Large intestine (tissue), 3 donors: ENCODE measurements around the gene BCL2L15. TPM values are rescaled to one million over a fixed set of nuclear protein-coding genes. Genes with fewer than 3 reads are reported as not detected.

Experiments
- DNase-seq, 2 donors: peaks; one replicate each; pipeline versions ENCODE4 v3.0.0 to v3.0.0-alpha.2; 2013
- H3K27ac ChIP-seq: one replicate; pipeline ENCODE4 v1.5.1; 2013; ENCODE audit warnings: low read length
- H3K27me3 ChIP-seq: 2 replicates; pipeline ENCODE4 v1.6.1; 2013; ENCODE audit warnings: low read length; ENCODE audit not compliant: control insufficient read depth, insufficient read depth
- H3K36me3 ChIP-seq: 2 replicates; pipeline ENCODE4 v1.6.1; 2013; ENCODE audit warnings: low read length; ENCODE audit not compliant: control insufficient read depth, insufficient read depth
- H3K4me1 ChIP-seq: one replicate; pipeline ENCODE4 v1.6.1; 2013; ENCODE audit warnings: low read length; ENCODE audit not compliant: control insufficient read depth, insufficient read depth
- H3K4me3 ChIP-seq: one replicate; pipeline ENCODE4 v1.5.1; 2013; ENCODE audit warnings: low read length
- H3K9me3 ChIP-seq: one replicate; pipeline ENCODE4 v1.6.1; 2013; ENCODE audit warnings: mild to moderate bottlenecking, low read depth, low read length, moderate library complexity; ENCODE audit not compliant: control insufficient read depth
- WGBS: methylation state at CpG from one replicate; pipeline ENCODE4 v1.1.5; 2013; ENCODE audit warnings: low lambda C conversion rate; ENCODE audit not compliant: insufficient coverage; 5-methylcytosine and 5-hydroxymethylcytosine counted together
- polyA plus RNA-seq: library from polyadenylated mRNA; unstranded; fragments of 120-200 nt; gene quantifications from one replicate; pipeline ENCODE4 v1.2.1, GENCODE V29; 2013

BCL2L15 gene
- polyA plus RNA-seq, 1 donor: 22.8 TPM

DNA sequence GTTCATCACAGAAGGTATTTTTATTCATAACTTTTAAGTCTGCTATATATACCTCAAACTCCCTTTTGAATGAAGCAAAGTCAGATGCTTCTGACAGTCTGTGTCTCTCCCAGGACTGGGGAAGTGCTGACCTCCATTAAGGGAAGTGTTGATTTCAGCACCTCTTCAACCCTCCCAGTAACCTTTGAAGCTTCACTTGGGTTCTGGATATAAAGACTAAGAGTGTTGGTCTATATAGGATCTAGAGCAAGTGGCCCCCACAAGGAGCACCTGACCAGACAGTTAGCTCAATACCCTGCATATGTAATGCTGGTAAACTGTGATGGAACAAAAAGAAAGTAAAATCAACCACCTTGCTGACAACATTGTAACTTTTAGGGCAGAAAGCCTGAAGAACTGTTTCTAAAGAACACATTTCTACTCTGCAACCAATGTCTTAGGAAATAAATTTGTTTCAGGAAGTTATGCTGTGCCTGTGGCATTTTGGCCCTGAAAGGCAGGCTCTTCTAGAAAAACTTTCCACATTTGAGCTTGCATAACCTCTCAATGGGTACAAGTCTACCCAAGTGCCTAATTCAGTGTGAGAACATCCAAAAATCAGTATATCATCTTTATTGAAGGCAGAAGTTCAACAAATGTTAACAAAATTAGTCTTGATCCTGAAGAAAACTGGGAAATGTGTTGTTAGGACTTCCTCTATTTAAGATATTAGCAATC lies 15.0 kb downstream of the BCL2L15 start:
- Histone ChIP-seq H3K4me3 (no peak overlapping the region), H3K9me3 (no peaks in the 10 kb centered on the region), H3K27me3 (no peaks in the 10 kb centered on the region), H3K27ac (no peak overlapping the region), H3K36me3 (no peaks in the 10 kb centered on the region), H3K4me1 (peaks cover 11% of the 10 kb centered on the region)
- DNase-seq: no peak

DNA sequence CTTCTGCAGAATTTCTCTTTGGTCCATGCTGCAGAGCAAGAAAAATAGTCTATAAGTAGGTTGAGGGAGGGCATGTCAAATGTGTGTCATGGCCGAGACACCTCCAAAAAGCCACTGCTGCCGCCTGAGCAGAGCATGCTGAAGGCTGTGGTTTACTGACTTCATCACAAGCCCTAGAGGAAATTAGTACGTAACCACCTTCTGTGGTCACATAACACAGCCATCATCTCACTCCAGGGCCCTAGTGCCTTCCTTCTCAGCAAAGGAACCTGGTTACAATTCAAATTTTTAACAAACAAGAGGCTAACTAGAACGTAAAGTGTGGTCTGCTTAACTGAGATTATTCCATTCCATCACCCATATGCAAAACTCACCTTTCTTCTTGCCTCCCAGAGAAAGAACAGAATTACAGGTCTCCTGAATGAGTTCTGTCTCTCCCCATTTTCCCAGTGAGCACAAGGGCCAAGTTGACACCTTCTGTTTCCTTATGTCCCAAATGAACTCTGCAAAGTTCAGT lies 15.7 kb downstream of the BCL2L15 start, which contains the start of gene PTPN22:
Gene PTPN22 (minus strand): TSS at position 116 of the 517 bp plus-strand sequence.
- Histone ChIP-seq H3K4me1 (peaks cover 11% of the 10 kb centered on the region), H3K4me3 (no peak within 1 kb of the TSS), H3K9me3 (no peaks in the 10 kb centered on the region), H3K27me3 (no peaks in the 10 kb centered on the region), H3K36me3 (no peaks in the 10 kb centered on the region), H3K27ac (no peak within 1 kb of the TSS)
- DNase-seq: peak in 1 of 2 donors; percentile 28
- no CpG with 5 or more reads among the region's 4 CpGs for WGBS

DNA sequence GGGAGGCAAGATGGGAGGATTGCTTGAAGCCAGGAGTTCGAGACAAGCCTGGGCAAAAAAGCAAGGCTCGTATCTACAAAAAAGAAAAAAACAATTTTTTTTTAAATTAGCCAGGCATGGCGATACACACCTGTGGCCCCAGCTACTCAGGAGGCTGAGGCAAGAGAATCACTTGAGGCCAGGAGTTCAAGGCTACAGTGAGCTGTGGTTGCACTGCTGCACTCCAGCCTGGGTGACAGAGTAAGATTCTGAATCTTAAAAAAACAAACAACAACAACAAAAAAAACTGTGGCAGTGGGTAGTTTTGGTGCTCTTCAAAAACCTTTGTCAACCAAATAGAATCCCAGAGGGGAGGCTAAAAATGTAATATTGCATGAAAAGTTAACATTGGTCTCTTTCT lies 16.6 kb downstream of the BCL2L15 start:
- H3K9me3 ChIP-seq: no peaks in the 10 kb centered on the region
- no peak overlapping the region for H3K27ac ChIP-seq
- no CpG with 5 or more reads among the region's 3 CpGs for WGBS
- DNase-seq: no peak
- peaks cover 7% of the 10 kb centered on the region for H3K4me1 ChIP-seq
- H3K36me3 ChIP-seq: no peaks in the 10 kb centered on the region
- no peaks in the 10 kb centered on the region for H3K27me3 ChIP-seq
- H3K4me3 ChIP-seq: no peak overlapping the region

DNA sequence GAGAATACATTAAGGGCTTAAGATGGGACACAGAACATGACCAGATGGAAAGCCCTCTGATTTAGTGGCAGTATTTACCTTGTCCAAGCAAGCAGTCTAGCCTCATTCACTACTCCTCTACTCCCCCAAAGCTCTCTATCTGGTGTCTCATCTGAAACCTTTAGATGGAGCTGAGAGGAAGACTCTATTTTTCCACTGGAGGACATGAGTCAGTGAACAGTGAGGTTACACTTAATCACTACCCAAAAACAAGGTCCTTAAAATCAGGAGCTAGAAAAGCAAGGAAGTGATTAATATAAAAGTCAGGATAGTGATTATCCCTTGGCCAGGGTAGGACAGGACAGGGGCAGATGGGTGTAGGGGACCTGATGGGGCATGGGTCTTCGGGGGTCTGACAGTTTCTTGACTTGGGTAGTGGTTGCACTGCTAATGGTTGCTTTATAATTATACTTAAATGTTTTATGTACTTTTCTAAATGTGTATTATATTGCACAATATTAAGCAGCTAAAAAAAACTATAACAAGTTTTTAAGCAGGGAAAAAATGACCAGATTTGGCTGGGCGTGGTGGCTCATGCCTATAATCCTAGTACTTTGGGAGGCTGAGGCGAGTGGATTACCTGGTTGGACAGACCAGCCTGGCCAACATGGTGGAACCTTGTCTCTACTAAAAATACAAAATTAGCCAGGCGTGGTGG lies 18.8 kb downstream of the BCL2L15 start:
- Histone ChIP-seq H3K27ac (no peak overlapping the region), H3K9me3 (no peaks in the 10 kb centered on the region), H3K27me3 (no peaks in the 10 kb centered on the region), H3K36me3 (no peaks in the 10 kb centered on the region), H3K4me3 (no peak overlapping the region), H3K4me1 (no peaks in the 10 kb centered on the region)
- DNase-seq: no peak
- WGBS: no CpG with 5 or more reads among the region's 4 CpGs

DNA sequence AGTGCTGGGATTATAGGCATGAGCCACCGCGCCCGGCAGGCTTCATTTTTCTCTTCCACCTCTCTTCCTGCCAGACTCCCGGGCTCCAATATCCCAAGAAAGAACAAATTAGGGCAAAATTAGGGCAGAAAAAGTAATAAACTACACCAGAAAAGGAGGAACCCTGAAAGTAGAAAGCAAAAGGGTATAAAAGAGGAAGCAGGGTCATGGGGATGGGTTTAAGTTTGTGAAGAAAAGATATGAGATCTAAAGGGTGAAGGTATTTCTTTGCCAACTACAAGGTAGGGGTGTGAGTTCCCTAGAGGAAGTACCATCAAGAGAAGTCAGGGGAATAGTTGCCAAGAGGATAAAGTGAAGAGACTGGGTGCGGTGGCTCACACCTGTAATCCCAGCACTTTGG lies 25.7 kb downstream of the BCL2L15 start:
- WGBS: no CpG with 5 or more reads among the region's 5 CpGs
- no peak for DNase-seq
- no peak overlapping the region for H3K4me3 ChIP-seq
- H3K27ac ChIP-seq: no peak overlapping the region
- H3K36me3 ChIP-seq: no peaks in the 10 kb centered on the region
- no peaks in the 10 kb centered on the region for H3K27me3 ChIP-seq
- H3K9me3 ChIP-seq: no peaks in the 10 kb centered on the region
- no peaks in the 10 kb centered on the region for H3K4me1 ChIP-seq

DNA sequence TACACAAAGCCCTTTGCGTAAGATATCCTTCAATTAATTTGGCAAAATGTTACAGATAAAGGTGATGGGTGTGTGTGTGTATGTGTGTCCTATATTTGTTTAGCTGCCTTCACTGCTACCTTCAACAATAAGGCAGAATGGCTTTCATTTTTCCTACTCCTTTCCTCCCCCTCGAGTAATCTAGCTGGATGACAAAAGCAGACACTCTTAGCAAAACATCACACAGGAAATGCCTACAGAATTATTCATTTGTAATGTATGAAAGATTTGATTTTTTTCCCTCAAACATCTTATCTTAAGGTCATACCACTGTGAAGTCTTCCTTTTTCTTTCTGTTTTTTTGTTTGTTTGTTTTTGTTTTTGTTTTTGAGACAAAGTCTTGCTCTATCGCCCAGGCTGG lies 26.5 kb downstream of the BCL2L15 start:
- Histone ChIP-seq H3K4me3 (no peak overlapping the region), H3K27ac (no peak overlapping the region), H3K4me1 (no peaks in the 10 kb centered on the region), H3K36me3 (no peaks in the 10 kb centered on the region), H3K9me3 (no peaks in the 10 kb centered on the region), H3K27me3 (no peaks in the 10 kb centered on the region)
- DNase-seq: no peak
- WGBS: 83% methylated on average over 1 of the region's 3 CpGs

DNA sequence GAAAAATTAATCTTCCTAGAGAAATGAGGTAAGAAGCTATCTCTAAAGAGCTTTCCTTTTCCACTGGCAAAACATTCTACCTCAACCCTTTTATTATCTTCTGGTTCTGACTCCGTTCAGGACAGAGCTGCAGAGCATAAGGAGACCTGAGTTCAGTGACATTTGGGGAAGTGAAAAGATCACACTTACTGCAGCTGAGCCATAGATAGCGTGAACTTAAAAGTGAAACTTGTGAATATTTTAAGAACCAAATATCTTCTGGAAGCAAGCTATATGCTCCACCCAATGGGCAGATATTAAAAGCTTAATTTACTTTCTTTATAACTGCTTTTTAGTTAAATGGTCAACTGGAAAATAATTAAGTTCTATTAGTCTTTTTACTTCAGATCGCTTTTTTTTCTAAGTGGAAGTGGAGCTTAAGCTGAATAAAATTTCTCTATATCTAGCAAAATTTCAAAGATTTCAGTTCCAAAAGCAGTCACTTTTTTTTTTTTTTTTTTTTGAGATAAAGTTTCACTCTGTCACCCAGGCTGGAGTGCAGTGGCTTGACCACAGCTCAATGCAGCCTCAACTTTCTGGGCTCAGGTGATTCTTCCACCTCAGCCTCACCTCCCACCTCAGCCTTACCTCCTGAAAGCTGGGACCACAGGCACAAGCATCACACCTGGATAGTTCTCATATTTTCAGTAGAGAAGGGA lies 27.8 kb downstream of the BCL2L15 start:
- no peaks in the 10 kb centered on the region for H3K27me3 ChIP-seq
- no peaks in the 10 kb centered on the region for H3K36me3 ChIP-seq
- DNase-seq: no peak
- no peaks in the 10 kb centered on the region for H3K4me1 ChIP-seq
- no peak overlapping the region for H3K4me3 ChIP-seq
- H3K9me3 ChIP-seq: no peaks in the 10 kb centered on the region
- no peak overlapping the region for H3K27ac ChIP-seq
- 100% methylated on average over 1 of the region's 3 CpGs for whole genome bisulfite sequencing

DNA sequence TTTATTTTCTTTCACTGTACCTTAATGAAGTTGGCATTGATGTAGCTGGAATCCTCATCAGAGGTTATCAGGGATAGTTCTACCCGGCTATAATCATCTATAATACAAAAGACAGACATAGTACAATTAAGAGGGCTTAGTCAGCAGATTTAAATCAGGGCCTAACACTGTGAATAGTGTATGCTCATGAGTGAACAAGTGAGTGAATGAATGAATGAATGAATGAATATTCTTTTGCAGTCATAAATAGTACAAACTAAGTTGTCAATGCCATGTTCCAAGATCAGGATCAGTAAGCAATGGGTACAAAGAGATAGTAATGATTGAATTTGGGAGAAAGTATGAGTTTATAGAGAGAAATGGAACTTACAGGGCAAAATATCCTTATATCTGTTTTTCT lies 28.4 kb downstream of the BCL2L15 start:
- Histone ChIP-seq H3K27ac (no peak overlapping the region), H3K36me3 (no peaks in the 10 kb centered on the region), H3K27me3 (no peaks in the 10 kb centered on the region), H3K9me3 (no peaks in the 10 kb centered on the region), H3K4me1 (no peaks in the 10 kb centered on the region), H3K4me3 (no peak overlapping the region)
- DNase-seq: no peak
- no CpG with 5 or more reads among the region's 1 CpG for WGBS

DNA sequence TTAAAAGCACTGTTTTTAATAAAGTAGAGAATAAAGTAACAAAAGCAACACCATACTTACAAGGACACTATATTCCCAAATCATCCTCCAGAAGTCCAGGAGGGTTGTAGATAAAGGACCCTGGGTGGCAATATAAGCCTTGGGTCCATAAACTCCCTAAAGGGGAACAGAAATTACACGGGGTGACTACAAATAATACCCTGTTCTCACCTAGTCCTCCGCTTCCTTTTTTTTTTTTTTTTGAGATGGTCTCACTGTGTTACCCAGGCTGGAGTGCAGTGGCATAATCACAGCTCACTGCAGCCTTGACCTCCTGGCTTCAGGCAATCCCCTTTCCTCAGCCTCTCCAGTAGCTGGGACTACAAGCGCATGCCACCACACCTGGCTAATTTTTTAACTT lies 29.0 kb downstream of the BCL2L15 start:
- Histone ChIP-seq H3K27ac (no peak overlapping the region), H3K36me3 (no peaks in the 10 kb centered on the region), H3K9me3 (no peaks in the 10 kb centered on the region), H3K4me3 (no peak overlapping the region), H3K4me1 (no peaks in the 10 kb centered on the region), H3K27me3 (no peaks in the 10 kb centered on the region)
- no CpG with 5 or more reads among the region's 3 CpGs for WGBS
- no peak for DNase-seq

DNA sequence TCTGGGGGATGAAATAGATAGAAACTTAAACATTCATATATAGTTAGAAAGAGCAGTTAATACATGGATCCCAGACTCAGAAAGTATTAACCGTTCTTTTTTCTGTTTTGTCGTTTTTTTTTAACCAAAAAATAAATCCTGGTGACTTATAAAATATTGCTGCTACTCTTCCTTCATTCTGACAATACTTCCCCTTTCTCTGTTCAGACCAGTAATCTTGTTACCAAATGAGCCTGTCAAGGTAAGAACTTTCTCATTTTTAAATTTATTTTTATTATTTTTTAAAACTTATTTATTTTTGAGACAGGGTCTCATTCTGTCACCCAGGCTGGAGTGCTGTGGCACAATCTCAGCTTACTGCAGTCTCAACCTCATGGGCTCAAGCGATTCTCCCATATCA lies 29.6 kb downstream of the BCL2L15 start:
- H3K27ac ChIP-seq: no peak overlapping the region
- WGBS: 100% methylated on average over 2 of the region's 3 CpGs
- no peaks in the 10 kb centered on the region for H3K36me3 ChIP-seq
- no peaks in the 10 kb centered on the region for H3K9me3 ChIP-seq
- H3K4me3 ChIP-seq: no peak overlapping the region
- no peaks in the 10 kb centered on the region for H3K4me1 ChIP-seq
- H3K27me3 ChIP-seq: no peaks in the 10 kb centered on the region
- no peak for DNase-seq
